Tongue (tissue), 2 donors: Measurements from ENCODE around the gene PCDHA12. TPM values are rescaled to one million over a fixed set of nuclear protein-coding genes. Genes with fewer than 3 reads are reported as not detected.
"Not testable (repeated sequence)": the region's sequence is repeated elsewhere in the genome, so short reads cannot be mapped to it uniquely, and the experiment has no call there.

ENCODE experiments used
- DNase-seq: peaks from one replicate; pipeline ENCODE4 v3.0.0-alpha.2; 2015
- total RNA-seq: library from RNA; depleted of rRNA; stranded (reverse); fragments of >200 nt; gene quantifications from one replicate; pipeline ENCODE4 v1.2.3, GENCODE V29; 2014

PCDHA12 gene
- total RNA-seq, 1 donor from 2014 or later, result 0.10 TPM

DNA sequence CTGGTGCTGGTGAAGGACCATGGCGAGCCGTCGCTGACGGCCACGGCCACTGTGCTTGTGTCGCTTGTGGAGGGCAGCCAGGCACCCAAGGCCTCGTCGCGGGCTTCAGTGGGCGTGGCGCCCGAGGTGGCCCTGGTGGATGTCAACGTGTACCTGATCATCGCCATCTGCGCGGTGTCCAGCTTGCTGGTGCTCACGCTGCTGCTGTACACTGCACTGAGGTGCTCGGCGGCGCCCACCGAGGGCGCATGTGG, 17.2 kb upstream of the PCDHA12 start:
- DNase-seq, result no peak

DNA sequence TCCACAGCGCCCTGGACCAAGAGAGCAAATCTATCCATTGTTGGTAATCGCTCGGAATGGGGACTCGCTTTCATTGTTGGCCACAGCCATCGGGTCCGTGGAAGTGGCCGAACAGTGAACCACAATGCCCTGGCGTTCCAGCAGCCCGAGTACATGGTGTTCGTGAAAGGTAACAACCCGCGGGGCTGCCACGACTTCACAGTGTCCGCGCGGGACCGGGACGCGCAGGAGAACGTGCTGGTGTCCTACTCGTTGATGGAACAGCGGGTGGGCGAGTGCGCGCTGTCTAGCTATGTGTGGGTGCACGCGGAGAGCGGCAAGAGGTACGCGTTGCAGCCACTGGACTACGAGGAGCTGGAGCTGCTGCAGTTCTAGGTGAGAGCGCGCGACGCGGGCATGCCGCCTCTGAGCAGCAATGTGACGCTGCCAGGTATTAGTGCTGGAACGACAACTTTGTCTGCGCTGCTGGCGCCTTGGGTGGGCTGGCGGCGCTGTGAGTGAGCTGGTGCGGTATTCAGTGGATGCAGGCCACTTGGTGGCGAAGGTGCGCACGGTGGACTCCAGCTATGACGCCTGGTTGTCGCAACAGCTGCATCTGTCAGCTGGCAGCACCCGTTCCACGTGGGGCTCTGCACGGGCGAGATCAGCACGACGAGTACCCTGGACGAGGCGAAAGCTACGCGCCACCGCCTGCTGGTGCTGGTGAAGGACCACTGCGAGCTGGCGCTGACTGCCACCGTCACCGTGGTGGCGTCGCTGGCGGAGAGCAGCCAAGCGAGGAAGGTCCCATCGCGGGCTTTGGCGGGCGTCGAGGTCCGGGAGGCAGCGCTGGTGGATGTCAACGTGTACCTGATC, 12.4 kb upstream of the PCDHA12 start:
- no peak for DNase-seq

- DNase-seq, result peak; percentile 23
These were observed 6.2 kb upstream of the PCDHA12 start, which contains the start of gene PCDHA11 for GRCh38 chr5:140868721-140869554. Gene PCDHA11, plus strand, starts transcription at chr5:140868957. Its CDS starts 147 bp downstream, at chr5:140869104.

DNA sequence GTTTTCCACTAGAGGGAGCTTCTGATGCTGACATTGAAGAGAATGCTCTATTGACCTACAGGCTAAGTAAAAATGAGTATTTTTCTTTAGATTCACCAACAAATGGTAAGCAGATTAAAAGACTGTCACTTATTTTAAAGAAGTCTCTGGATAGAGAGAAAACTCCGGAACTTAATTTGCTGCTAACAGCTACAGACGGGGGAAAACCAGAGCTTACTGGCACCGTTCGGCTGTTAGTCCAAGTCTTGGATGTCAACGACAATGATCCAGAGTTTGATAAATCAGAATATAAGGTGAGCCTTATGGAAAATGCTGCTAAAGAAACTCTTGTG, 5.6 kb upstream of the PCDHA12 start:
- DNase-seq, result no peak

GRCh38 chr5:140870221-140871201, 4.6 kb upstream of the PCDHA12 start:
- no peak for DNase-seq

GRCh38 chr5:140876541-140877261, 1.6 kb downstream of the PCDHA12 start:
- not testable (repeated sequence) for DNase-seq

DNA sequence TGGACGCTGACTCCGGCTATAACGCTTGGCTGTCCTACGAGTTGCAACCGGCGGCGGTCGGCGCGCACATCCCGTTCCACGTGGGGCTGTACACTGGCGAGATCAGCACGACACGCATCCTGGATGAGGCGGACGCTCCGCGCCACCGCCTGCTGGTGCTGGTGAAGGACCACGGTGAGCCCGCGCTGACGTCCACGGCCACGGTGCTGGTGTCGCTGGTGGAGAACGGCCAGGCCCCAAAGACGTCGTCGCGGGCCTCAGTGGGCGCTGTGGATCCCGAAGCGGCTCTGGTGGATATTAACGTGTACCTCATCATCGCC, 2.1 kb downstream of the PCDHA12 start:
- DNase-seq, result no peak

GRCh38 chr5:140881889-140882590, 6.9 kb downstream of the PCDHA12 start, which contains the start of gene PCDHA13:
Gene PCDHA13, plus strand, starts transcription at chr5:140882124. Its CDS starts 145 bp downstream, at chr5:140882269.
- peak; percentile 11 for DNase-seq

DNA sequence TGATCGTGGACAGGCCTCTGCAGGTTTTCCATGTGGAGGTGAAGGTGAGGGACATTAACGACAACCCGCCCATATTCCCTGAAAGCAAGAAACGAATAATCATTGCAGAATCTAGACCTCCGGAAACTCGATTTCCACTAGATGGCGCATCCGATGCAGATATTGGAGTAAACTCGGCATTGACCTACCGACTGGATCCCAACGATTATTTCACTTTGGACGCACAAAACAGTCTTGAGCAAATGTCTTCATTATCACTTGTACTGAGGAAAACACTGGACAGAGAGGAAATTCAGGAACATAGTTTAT, 7.4 kb downstream of the PCDHA12 start:
- no peak for DNase-seq

DNA sequence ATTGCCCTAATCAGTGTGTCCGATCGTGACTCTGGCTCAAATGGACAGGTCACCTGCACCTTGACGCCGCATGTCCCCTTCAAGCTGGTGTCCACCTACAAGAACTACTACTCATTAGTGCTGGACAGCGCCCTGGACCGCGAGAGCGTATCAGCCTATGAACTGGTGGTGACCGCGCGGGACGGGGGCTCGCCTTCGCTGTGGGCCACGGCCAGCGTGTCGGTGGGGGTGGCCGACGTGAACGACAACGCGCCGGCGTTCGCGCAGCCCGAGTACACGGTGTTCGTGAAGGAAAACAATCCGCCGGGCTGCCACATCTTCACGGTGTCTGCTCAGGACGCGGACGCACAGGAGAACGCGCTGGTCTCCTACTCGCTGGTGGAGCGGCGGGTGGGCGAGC, 8.3 kb downstream of the PCDHA12 start:
- no peak for DNase-seq

DNA sequence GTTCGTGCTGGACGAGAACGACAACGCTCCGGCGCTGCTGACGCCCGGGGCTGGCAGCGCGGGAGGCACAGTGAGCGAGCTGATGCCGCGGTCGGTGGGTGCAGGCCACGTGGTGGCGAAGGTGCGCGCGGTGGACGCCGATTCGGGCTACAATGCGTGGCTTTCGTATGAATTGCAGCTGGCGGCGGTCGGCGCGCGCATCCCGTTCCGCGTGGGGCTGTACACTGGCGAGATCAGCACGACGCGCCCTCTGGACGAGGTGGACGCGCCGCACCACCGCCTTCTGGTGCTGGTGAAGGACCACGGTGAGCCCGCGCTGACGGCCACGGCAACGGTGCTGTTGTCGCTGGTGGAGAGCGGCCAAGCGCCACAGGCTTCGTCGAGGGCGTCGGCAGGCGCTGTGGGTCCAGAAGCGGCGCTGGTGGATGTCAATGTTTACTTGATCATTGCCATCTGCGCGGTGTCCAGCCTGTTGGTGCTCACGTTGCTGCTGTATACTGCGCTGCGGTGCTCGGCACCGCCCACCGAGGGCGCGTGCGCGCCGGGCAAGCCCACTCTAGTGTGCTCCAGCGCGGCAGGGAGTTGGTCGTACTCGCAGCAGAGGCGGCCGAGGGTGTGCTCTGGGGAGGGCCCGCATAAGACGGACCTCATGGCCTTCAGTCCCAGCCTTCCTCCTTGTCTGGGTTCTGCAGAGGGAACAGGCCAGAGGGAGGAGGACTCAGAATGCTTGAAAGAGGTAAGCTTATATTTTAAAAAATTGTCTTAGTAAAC, 9.0 kb downstream of the PCDHA12 start:
- no peak for DNase-seq

DNA sequence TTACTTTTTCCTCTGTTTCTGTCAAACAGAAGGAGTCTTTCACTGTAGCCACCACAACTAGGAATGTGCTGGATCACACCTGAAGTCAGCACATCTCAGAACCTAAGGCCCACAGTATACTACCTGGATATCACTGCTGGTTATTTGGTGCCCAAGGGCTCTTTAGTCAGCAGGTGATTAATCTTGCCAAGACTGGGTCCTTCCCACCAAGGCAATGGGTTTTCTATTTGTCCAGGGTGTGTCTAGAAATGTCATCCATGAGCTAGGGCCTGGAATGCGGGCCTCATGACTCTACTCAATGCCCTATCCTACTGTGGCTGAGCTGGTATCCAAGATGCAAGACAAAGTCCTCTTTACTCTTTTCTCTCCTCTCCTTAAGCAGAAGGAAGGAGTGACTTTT, 41.2 kb downstream of the PCDHA12 start:
- DNase-seq, result no peak

DNA sequence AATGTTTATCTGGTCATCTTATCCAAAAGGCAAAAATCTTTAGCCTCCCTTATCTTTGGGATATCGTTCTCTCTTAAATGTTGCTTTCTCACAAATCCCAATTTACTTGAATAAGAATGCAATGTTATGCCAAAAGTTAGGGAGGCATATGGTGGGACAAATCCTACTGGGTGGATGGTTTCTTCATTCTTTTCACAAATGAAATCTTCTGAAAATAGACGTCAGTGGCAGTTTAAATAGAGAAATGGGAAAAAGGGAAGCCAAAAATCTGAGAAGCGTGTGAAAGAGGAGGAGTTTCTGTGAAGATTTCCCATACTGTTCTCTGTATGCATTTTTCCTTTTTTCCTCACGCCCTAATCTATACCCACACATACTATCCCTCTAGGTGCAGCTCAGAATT, 48.5 kb downstream of the PCDHA12 start:
- no peak for DNase-seq

DNA sequence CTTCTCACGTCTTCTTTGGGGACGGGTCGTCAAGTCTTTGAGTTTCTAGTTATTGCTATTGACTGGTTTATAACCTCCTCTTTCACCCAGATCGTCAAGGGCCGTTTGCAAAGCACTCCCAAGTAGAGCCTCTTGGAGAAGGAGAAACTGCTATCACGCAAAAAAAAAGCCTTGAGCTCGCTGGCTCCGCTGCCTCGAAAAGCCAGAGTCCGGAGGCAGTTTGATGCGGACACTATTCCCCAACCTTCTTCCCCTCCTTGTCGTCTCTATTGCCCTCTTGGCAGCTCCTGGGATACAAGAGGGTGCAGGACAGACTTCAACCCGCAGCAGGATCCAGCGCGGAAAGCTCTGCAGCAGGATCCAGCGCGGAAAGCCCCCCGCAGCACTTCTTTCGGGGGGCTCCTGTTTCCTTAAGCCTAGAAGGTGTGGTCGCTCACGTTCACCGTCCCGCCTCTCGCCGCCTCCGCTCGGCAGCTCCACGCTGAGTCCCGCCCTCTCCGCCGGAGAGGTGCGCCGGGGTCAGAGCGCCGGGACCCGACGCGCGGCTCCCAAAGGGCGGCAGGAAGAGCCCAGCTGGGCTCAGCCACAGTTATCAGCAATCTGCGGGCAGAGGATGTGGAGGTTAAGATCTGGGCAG, 50.8 kb downstream of the PCDHA12 start, which contains the start of gene PCDHAC1:
Gene PCDHAC1, plus strand, starts transcription at position 494 of the 637 bp plus-strand sequence. CDS start 594 bp downstream, outside the sequence.
- peak; percentile 0 for DNase-seq

- DNase-seq, result peak; percentile 86
These were observed 51.5 kb downstream of the PCDHA12 start for GRCh38 chr5:140926443-140927227.

DNA sequence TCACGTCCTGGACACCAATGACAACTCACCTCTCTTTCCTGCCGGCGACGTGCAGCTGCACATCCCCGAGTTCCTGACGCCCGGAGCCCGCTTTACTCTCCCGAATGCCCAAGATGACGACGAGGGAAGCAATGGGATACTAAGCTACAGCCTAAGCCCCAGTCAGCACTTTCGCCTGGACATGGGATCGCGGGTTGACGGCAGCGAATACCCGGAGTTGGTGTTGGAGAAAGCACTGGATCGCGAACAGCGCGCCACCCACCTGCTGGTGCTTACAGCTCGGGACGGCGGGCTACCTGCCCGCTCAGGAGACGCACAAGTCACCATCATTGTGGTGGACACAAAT, 52.1 kb downstream of the PCDHA12 start:
- DNase-seq, result peak; percentile 1
